DOHH2 (cell line): ENCODE data around the gene CRISPLD2.

Experiments used
- H3F3A ChIP-seq: fragments of 200-600 bp; sonication (generic), shearing (Covaris generic); 2 replicates; pipeline ENCODE4 v1.6.0; 2016; ENCODE audit warnings: antibody characterized with exemption, mild to moderate bottlenecking; ENCODE audit not compliant: control insufficient read depth, insufficient read depth
- H3K27ac ChIP-seq: fragments of 200-600 bp; sonication (generic); 2 replicates; pipeline ENCODE4 v1.5.1; 2014; ENCODE audit warnings: low read depth, mild to moderate bottlenecking, low read length, moderate library complexity
- H3K27me3 ChIP-seq: fragments of 200-600 bp; sonication (generic); 2 replicates; pipeline ENCODE4 v1.6.1; 2014; ENCODE audit warnings: mild to moderate bottlenecking, low read length, mixed read lengths; ENCODE audit not compliant: control insufficient read depth
- H3K36me3 ChIP-seq: fragments of 200-600 bp; sonication (generic); 2 replicates; pipeline ENCODE4 v1.6.1; 2014; ENCODE audit warnings: mild to moderate bottlenecking, low read length, moderate library complexity, mixed read lengths; ENCODE audit not compliant: control insufficient read depth
- H3K4me1 ChIP-seq: fragments of 200-600 bp; sonication (generic); 2 replicates; pipeline ENCODE4 v1.6.1; 2014; ENCODE audit warnings: mild to moderate bottlenecking, low read length, mixed read lengths; ENCODE audit not compliant: control insufficient read depth
- H3K4me2 ChIP-seq: fragments of 200-600 bp; sonication (generic); 2 replicates; pipeline ENCODE4 v1.6.0; 2014; ENCODE audit warnings: mild to moderate bottlenecking, low read length, moderate library complexity
- H3K4me3 ChIP-seq: fragments of 200-600 bp; sonication (generic); 2 replicates; pipeline ENCODE4 v1.5.1; 2014; ENCODE audit warnings: mild to moderate bottlenecking, low read length, mixed read lengths
- H3K79me2 ChIP-seq: fragments of 200-600 bp; sonication (generic); 2 replicates; pipeline ENCODE4 v1.6.1; 2014; ENCODE audit warnings: mild to moderate bottlenecking, low read length, mixed read lengths; ENCODE audit not compliant: control insufficient read depth
- H3K9me2 ChIP-seq: fragments of 200-600 bp; sonication (generic); replicated peaks from 2 replicates; pipeline ENCODE4 v1.6.1; 2014; ENCODE audit warnings: mild to moderate bottlenecking, low read length, mixed read lengths; ENCODE audit not compliant: control insufficient read depth
- H3K9me3 ChIP-seq: fragments of 200-600 bp; sonication (generic); 2 replicates; pipeline ENCODE4 v1.6.1; 2014; ENCODE audit warnings: antibody characterized with exemption, low read length, mixed read lengths; ENCODE audit not compliant: control insufficient read depth, insufficient read depth
- H4K20me1 ChIP-seq: fragments of 200-600 bp; sonication (generic); 2 replicates; pipeline ENCODE4 v1.6.0; 2014; ENCODE audit warnings: low read depth, mild to moderate bottlenecking, antibody characterized with exemption, low read length, moderate library complexity; ENCODE audit not compliant: control insufficient read depth, insufficient read depth
- CTCF ChIP-seq: fragments of 200-600 bp; sonication (generic); IDR thresholded peaks from one replicate; pipeline ENCODE4 v1.5.1; 2014; ENCODE audit warnings: antibody characterized with exemption, mild to moderate bottlenecking, low read depth, low read length; ENCODE audit not compliant: poor library complexity, severe bottlenecking
- EZH2phosphoT487 ChIP-seq: fragments of 200-600 bp; sonication (generic); IDR thresholded peaks from 2 replicates; pipeline ENCODE4 v1.6.1; 2017; ENCODE audit warnings: borderline replicate concordance, mild to moderate bottlenecking, antibody characterized with exemption, low read length, moderate library complexity, mixed read lengths

The CRISPLD2 gene

DNA sequence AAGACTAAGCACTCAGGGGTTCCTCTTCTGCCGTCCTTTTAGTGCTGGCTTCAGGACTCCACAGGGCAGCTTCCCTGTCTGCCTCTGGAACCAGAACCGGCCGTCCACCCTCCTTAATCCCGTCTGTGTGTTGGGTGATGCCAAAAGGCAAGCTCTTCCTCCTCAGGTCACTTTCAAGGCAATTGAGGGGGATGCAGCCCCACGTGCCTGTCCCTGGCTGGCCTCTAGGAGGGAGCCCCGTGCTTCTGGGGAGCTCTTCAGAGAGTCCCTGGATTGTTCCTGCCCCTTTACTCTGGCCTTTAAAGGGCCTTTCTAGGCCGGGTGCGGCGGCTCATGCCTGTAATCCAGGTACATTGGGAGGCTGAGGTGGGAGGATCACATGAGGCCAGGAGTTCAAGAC is 77.1 kb downstream of the CRISPLD2 start:
- H3F3A ChIP-seq: no peaks in the 10 kb centered on the region
- no peaks in the 10 kb centered on the region for H3K27me3 ChIP-seq
- H3K4me1 ChIP-seq: no peaks in the 10 kb centered on the region
- H4K20me1 ChIP-seq: no peaks in the 10 kb centered on the region
- no peak overlapping the region for H3K4me3 ChIP-seq
- no peak overlapping the region for H3K4me2 ChIP-seq
- H3K9me2 ChIP-seq: no peaks in the 10 kb centered on the region
- TF ChIP-seq CTCF: no peak
- no peak for TF ChIP-seq EZH2phosphoT487
- no peaks in the 10 kb centered on the region for H3K79me2 ChIP-seq
- no peak overlapping the region for H3K27ac ChIP-seq
- H3K9me3 ChIP-seq: no peaks in the 10 kb centered on the region
- H3K36me3 ChIP-seq: no peaks in the 10 kb centered on the region

DNA sequence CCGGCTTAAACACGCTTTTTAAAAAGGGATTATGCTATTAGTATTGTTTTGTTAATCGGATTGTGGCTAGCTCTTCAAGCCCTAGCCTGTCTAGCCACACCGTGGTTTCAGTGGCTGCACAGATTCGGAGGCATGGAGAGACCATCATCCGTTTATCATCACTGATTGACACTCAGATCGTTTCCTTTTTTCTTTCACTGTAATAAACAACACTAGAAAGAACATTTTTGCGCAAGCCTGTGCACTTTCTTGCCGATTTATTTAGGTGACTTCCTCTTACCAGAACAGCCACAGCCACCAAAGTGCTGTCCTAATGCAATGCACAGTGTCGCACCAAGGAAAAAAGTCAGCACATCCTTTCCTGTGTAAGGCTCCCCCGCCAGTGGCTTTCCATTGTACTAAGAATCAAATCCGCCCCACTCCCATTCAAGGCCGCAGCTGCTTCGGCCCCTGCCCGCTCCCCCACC is 78.2 kb downstream of the CRISPLD2 start:
- H3K9me2 ChIP-seq: no peaks in the 10 kb centered on the region
- no peak overlapping the region for H3K27ac ChIP-seq
- H3K4me3 ChIP-seq: no peak overlapping the region
- H3K27me3 ChIP-seq: no peaks in the 10 kb centered on the region
- H3F3A ChIP-seq: no peaks in the 10 kb centered on the region
- no peaks in the 10 kb centered on the region for H3K4me1 ChIP-seq
- no peaks in the 10 kb centered on the region for H3K36me3 ChIP-seq
- no peaks in the 10 kb centered on the region for H4K20me1 ChIP-seq
- no peak overlapping the region for H3K4me2 ChIP-seq
- no peaks in the 10 kb centered on the region for H3K9me3 ChIP-seq
- no peak for TF ChIP-seq CTCF
- no peak for TF ChIP-seq EZH2phosphoT487
- no peaks in the 10 kb centered on the region for H3K79me2 ChIP-seq

DNA sequence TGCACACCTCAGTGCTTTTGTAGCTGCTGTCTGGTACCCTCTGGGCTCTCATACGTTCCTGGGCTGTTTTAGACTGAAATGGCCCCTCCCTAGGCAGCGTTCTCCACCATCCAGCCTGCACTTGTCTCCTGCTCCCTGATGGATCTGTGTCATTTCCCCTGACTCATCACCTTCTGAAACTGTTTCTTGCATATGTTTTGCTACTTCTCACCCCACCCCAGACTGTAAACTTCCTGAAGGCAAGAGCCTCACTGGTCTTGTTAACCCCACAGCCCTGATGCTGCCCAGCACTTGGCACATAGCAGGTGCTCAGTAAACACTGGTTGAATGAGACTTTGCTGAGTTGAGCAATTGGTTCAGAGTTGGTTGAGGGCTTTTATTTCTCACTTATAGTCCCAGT is 78.7 kb downstream of the CRISPLD2 start:
- Histone ChIP-seq H3K4me2 (no peak overlapping the region), H4K20me1 (no peaks in the 10 kb centered on the region), H3K27me3 (no peaks in the 10 kb centered on the region), H3K9me2 (no peaks in the 10 kb centered on the region), H3F3A (no peaks in the 10 kb centered on the region), H3K9me3 (no peaks in the 10 kb centered on the region), H3K27ac (no peak overlapping the region), H3K36me3 (no peaks in the 10 kb centered on the region), H3K79me2 (no peaks in the 10 kb centered on the region), H3K4me1 (no peaks in the 10 kb centered on the region), H3K4me3 (no peak overlapping the region)
- TF ChIP-seq CTCF (no peak), EZH2phosphoT487 (no peak)

GRCh38 chr16:84899414-84899813 is 79.6 kb downstream of the CRISPLD2 start:
- no peaks in the 10 kb centered on the region for H3K9me3 ChIP-seq
- no peak overlapping the region for H3K27ac ChIP-seq
- H3K36me3 ChIP-seq: no peaks in the 10 kb centered on the region
- no peak for TF ChIP-seq CTCF
- TF ChIP-seq EZH2phosphoT487: no peak
- no peaks in the 10 kb centered on the region for H4K20me1 ChIP-seq
- no peaks in the 10 kb centered on the region for H3K27me3 ChIP-seq
- H3K4me2 ChIP-seq: no peak overlapping the region
- no peaks in the 10 kb centered on the region for H3K79me2 ChIP-seq
- no peaks in the 10 kb centered on the region for H3K4me1 ChIP-seq
- H3K4me3 ChIP-seq: no peak overlapping the region
- H3K9me2 ChIP-seq: no peaks in the 10 kb centered on the region
- no peaks in the 10 kb centered on the region for H3F3A ChIP-seq
